ENCODE data around the gene ANO3. TPM values are rescaled to one million over a fixed set of nuclear protein-coding genes. Genes with fewer than 3 reads are reported as not detected.

Gene ANO3
- total RNA-seq, 6 experiments from 2014 or later = 0.71 to 2.6 (median 1.4) TPM

DNA sequence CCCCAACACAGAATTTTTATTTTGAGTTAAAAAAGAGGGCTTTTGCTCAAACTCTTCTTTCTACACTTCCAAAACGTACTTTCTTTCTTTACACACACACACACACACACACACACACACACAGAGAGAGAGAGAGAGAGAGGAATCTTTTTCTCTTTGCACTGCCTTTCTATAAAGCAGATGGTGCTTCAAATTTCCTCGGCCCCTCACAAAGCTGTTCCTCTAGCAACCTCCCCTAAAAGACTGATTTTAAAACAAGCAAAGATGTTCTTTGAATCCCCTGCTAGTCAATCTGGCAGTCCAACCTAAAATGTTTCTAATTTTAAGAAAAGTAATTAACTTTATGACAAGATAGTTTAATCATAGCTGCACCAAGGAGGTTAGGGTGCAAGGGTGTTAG, 2.7 kb upstream of the ANO3 start:
- 25% methylated on average over 2 of the region's 2 CpGs for WGBS (ENCODE audit: insufficient coverage, low coverage, low lambda C conversion rate, missing lambda C conversion rate)
- Histone ChIP-seq H3K4me3 (no peak overlapping the region), H3K36me3 (no peaks in the 10 kb centered on the region), H3K9me3 (no peaks in the 10 kb centered on the region), H3K27ac (no peak overlapping the region), H3K27me3 (no peaks in the 10 kb centered on the region), H3K4me1 (no peaks in the 10 kb centered on the region)
- intact Hi-C loops (cut with DNase I) = no loop called here
- no peak for TF ChIP-seq POLR2A (IDR thresholded peaks at IDR 0.05)
- TF ChIP-seq, protein P1, sequence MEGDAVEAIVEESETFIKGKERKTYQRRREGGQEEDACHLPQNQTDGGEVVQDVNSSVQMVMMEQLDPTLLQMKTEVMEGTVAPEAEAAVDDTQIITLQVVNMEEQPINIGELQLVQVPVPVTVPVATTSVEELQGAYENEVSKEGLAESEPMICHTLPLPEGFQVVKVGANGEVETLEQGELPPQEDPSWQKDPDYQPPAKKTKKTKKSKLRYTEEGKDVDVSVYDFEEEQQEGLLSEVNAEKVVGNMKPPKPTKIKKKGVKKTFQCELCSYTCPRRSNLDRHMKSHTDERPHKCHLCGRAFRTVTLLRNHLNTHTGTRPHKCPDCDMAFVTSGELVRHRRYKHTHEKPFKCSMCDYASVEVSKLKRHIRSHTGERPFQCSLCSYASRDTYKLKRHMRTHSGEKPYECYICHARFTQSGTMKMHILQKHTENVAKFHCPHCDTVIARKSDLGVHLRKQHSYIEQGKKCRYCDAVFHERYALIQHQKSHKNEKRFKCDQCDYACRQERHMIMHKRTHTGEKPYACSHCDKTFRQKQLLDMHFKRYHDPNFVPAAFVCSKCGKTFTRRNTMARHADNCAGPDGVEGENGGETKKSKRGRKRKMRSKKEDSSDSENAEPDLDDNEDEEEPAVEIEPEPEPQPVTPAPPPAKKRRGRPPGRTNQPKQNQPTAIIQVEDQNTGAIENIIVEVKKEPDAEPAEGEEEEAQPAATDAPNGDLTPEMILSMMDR (IDR thresholded peaks at IDR 0.05) = no peak
- DNase-seq (no peak), ATAC-seq (no peak)

DNA sequence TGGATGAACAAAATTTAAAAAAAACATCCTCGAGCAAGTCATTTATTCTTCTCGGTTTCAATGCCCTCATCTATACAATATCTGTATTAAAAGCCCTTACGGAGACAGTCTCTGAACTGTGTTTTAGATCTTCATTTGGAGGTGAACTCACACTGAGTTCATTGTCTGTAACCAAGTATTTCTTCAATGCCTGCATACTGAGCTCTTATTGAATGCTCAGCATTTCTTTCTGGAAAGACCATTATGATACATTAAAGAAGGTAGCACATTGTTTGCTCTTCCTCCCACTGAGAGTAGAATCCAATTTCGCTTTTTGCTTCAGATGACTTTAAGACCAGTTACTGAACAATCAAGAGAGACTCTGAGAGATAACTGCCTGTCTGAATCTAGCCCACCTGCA, 1.7 kb upstream of the ANO3 start:
- WGBS (ENCODE audit: insufficient coverage, low coverage, low lambda C conversion rate, missing lambda C conversion rate) = 47% methylated on average over 4 of the region's 4 CpGs
- H3K27ac ChIP-seq = no peak overlapping the region
- no peak for TF ChIP-seq POLR2A (IDR thresholded peaks at IDR 0.05)
- TF ChIP-seq, protein P1 (IDR thresholded peaks at IDR 0.05) = no peak
- H3K9me3 ChIP-seq = no peaks in the 10 kb centered on the region
- no peak overlapping the region for H3K4me3 ChIP-seq
- H3K27me3 ChIP-seq = no peaks in the 10 kb centered on the region
- intact Hi-C loops (cut with DNase I) = no loop called here
- ATAC-seq (no peak), DNase-seq (no peak)
- no peaks in the 10 kb centered on the region for H3K4me1 ChIP-seq
- no peaks in the 10 kb centered on the region for H3K36me3 ChIP-seq

DNA sequence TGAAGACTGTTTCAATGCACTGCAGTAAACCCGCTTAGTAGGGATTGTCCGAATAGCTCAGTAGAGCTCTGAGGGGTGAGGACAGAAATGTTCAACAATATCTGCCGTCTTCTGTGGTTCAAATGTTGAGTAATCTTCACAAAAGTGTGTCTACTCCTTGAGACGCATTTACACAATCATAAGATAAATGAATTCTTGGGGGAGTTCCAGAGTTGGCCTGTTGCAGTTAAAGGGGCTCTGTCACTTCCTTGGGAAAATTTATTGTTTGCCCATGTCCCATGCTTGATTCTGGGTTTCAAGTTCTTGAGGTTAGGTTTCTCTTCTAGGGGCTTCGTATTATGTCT, 614 bp downstream of the ANO3 start:
- DNase-seq (no peak), ATAC-seq (no peak)
- intact Hi-C loops (cut with DNase I) = no loop called here
- H3K27ac ChIP-seq = no peak overlapping the region
- TF ChIP-seq POLR2A (IDR thresholded peaks at IDR 0.05) = no peak
- TF ChIP-seq, protein P1 (IDR thresholded peaks at IDR 0.05) = no peak
- H3K27me3 ChIP-seq = no peaks in the 10 kb centered on the region
- H3K4me3 ChIP-seq = no peak overlapping the region
- H3K36me3 ChIP-seq = no peaks in the 10 kb centered on the region
- WGBS (ENCODE audit: insufficient coverage, low coverage, low lambda C conversion rate, missing lambda C conversion rate) = 48% methylated on average over 5 of the region's 5 CpGs
- no peaks in the 10 kb centered on the region for H3K9me3 ChIP-seq
- H3K4me1 ChIP-seq = no peaks in the 10 kb centered on the region

DNA sequence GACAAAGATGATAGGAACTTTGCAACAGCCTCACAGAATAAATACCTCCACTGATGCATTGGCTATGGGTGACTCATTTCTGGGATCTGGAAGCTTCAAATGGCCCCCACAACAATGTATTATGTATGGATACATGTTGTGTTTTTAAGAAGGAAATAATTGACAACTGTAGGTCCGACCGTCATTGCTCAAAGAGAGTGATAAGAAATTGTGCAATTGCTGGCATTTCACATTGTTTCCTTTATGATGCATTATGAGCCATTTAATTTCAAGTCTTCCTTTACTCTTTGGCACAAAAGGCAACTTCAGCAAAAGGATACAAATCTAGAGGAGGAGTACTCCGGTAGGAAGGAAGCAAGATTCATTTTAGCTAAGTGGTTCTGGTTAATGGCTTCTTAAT, 2.0 kb downstream of the ANO3 start:
- H3K27me3 ChIP-seq = no peaks in the 10 kb centered on the region
- H3K27ac ChIP-seq = no peak overlapping the region
- no peaks in the 10 kb centered on the region for H3K36me3 ChIP-seq
- intact Hi-C loops (cut with DNase I) = no loop called here
- TF ChIP-seq, protein P1 (IDR thresholded peaks at IDR 0.05) = no peak
- no peak for TF ChIP-seq POLR2A (IDR thresholded peaks at IDR 0.05)
- 57% methylated on average over 3 of the region's 3 CpGs for WGBS (ENCODE audit: insufficient coverage, low coverage, low lambda C conversion rate, missing lambda C conversion rate)
- DNase-seq = no peak
- H3K4me3 ChIP-seq = no peak overlapping the region
- no peak for ATAC-seq
- H3K9me3 ChIP-seq = no peaks in the 10 kb centered on the region
- no peaks in the 10 kb centered on the region for H3K4me1 ChIP-seq

DNA sequence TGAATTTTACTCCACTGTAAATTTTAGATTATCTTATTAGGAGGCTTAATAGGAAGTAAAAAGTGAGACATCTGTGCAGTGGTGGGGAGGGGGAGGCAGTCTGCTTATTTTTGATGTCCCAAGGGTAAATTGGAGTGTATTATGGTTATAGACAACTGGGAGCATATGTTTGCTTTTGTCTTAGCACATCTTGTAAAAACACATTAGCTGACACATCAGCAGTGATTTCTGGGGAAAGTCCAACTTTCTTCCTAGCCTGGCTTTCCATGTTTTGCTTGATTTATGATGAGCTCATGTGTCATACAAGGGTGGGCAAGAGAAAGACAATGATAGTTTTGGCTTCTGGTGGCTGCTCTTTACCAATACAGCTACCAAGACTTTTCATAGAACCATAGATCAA, 4.0 kb downstream of the ANO3 start:
- intact Hi-C loops (cut with DNase I) = no loop called here
- TF ChIP-seq, protein P1 (IDR thresholded peaks at IDR 0.05) = no peak
- TF ChIP-seq POLR2A (IDR thresholded peaks at IDR 0.05) = no peak
- Histone ChIP-seq H3K4me3 (no peak overlapping the region), H3K4me1 (no peaks in the 10 kb centered on the region), H3K27me3 (no peaks in the 10 kb centered on the region), H3K9me3 (no peaks in the 10 kb centered on the region), H3K27ac (no peak overlapping the region), H3K36me3 (no peaks in the 10 kb centered on the region)
- DNase-seq = no peak
- ATAC-seq = no peak

Data from right lobe of liver (tissue), 6 donors.